NCI-H2081 treated with DMSO at 0.1 percent for 48 hours (cell line): ENCODE measurements around the gene FAXC.

Experiments
- DNase-seq: peaks from one replicate; lab custom pipeline; 2025; lab: John Stamatoyannopoulos, UW

The FAXC gene

GRCh38 chr6:99349171-99350141 lies at the start of gene FAXC:
FAXC (minus strand) TSS chr6:99349674; CDS start chr6:99349372, 302 bp downstream.
- no peak for DNase-seq

- no peak for DNase-seq
Observed at GRCh38 chr6:99397287-99397686, 47.8 kb upstream of the FAXC start.

- DNase-seq: no peak
Observed at GRCh38 chr6:99393698-99394531, 44.4 kb upstream of the FAXC start, which contains the start of gene COQ3. COQ3 (minus strand) TSS chr6:99394195; CDS start chr6:99394179, 16 bp downstream.

DNA sequence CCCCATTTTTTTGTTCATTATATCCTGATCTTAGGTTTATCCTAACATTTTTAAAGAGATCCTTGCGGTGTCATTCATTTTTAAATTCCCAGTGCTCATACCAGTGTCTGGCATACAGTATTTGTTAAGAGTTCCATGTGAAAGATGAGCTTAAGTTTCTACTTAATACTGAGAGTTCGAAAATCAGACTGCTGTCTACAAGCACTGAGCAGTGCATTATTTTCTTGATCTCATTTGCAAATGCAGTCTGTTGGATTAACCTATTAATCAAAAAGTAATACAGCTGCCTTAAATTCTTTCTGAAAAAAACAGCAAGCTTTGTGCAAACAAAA lies 43.9 kb upstream of the FAXC start:
- no peak for DNase-seq

GRCh38 chr6:99390896-99391295 lies 41.4 kb upstream of the FAXC start:
- no peak for DNase-seq

- no peak for DNase-seq
Observed at GRCh38 chr6:99384507-99384906, 35.0 kb upstream of the FAXC start.

DNA sequence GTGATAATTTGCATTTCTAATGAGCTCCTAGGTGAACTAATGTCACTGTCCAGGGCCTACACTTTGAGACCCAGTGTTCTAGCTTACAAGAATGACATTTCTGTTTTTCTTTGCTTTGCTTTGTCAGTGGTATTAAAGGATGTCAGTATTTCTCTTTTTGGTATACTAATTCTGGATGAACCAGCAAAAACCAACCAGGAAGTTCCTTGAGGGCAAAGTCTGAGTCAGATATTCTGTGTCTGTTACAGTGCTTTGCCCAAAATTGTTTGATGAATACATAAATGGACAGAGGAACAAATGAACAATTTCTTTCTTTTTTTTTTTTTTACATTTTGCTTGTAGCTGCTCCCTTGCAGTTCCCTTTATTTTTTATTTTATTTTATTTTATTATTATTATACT lies 29.2 kb upstream of the FAXC start:
- no peak for DNase-seq

DNA sequence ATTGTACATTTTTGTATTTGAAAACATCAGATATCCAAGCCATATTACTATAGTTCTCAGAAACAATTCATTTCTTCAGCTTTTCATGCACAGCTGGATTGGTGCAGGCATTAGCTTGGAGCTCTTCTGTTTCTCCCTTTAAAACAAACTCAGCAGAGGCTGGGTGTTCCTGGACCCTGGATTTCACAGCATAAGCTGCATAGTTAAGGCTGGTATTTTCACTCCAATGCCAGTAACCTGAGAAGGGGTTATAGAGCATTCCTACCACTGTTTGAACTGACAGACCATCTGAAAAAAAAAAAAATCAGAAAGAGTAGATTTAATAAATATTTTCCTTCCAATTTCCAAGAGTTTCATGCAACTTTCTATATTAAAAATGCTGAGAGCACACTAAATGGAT lies 20.1 kb upstream of the FAXC start:
- DNase-seq: no peak

DNA sequence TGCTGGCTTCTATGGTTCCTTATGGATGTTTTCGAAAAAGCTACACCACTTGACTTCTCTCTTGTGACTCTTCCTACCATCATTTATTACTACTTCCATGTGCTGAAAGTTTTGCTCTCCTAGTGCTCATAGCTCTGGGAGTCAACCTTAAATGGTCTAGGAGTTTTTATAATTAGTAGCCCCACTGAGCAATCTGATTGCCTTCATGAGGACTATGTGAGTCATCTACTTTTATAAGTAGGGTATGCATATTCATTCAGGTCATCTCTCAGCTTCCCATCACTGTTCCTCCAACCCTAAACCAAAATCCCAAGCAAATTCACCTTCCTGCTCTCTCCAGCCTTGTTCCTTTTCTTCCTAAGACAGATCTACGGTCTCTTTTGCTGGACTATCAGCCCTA lies 17.4 kb upstream of the FAXC start:
- no peak for DNase-seq

DNA sequence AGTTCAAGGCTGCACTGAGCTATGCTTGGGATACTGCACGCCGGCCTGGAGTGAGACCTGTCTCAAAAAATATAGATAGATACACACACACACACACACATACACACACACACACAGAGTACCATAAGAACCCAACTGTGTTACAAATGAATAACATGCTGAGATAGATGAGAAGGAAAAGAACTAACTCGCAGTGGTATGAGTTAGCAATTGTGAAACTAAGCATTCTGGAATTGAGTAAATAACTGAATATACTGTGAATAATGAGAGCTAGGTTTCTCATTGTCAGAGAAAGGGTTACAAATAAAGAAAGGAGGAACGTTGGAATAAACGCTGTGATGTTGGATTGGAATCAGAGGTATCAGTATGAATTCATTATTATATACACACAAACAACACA lies 14.6 kb upstream of the FAXC start:
- DNase-seq: no peak

- DNase-seq: no peak
Observed at GRCh38 chr6:99362678-99363268, 13.3 kb upstream of the FAXC start.

DNA sequence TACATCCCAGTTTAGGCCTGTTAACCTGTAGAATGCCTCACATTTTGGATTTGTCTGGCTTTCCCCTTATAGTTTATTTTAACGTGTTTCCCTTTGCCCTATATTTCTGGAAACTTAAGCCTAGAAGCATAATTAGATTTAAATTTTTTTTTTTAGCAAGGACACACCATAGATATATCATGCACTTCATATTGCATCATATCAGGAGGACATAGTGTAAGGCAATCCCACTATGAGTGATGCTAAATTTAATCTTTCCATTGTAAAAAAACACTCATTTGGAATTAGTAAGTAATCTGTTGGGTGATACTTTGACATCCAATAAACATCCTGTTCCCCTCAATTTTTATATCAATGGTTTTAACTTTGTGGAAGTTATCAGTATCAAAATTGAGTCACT lies 10.3 kb upstream of the FAXC start:
- no peak for DNase-seq

GRCh38 chr6:99356641-99357040 lies 7.2 kb upstream of the FAXC start:
- no peak for DNase-seq

GRCh38 chr6:99354983-99355382 lies 5.5 kb upstream of the FAXC start:
- no peak for DNase-seq

GRCh38 chr6:99353126-99353525 lies 3.7 kb upstream of the FAXC start:
- DNase-seq: no peak

- no peak for DNase-seq
Observed at GRCh38 chr6:99350573-99350972, 1.1 kb upstream of the FAXC start.

DNA sequence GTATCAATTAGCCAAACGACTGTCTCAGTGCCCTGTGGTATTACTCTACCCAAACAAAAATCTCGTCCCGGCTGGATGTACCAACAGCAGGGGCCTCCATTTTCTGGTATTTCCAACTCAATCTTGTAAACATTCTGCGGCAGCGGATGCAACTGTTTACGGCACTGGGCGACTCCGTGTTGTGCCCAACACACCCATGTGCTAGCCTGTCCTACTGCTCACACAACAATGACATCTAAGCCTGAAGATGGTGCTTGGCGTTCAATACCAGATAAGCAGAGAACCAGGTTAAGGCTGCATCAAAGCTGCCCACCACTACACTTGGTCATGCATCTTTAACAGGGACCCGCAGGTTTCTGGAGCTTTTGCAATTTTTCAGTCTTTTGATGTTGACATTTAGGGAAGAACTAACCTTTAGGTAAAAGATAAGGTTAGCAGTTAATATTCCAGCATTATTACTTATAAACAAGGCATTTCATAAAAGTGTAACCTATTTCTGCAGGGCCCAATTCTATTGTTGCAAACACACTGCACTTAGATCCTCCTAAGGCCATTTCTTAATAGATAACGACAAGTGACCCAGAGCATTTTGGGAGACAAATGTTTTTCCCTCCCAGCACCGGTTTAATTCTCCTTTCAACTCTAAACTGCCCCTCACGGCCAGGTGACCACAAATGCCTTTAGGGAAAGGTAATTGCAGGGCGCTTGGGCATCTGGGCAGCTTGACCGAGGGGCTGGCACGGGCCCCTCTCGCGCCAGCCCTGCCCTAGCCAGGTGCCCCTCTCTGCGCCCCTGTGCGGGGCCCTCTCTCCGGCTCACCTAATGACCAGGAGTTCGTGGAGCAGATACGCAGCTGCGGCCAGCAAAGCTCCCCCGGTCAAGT lies 945 bp downstream of the FAXC start:
- DNase-seq: no peak

DNA sequence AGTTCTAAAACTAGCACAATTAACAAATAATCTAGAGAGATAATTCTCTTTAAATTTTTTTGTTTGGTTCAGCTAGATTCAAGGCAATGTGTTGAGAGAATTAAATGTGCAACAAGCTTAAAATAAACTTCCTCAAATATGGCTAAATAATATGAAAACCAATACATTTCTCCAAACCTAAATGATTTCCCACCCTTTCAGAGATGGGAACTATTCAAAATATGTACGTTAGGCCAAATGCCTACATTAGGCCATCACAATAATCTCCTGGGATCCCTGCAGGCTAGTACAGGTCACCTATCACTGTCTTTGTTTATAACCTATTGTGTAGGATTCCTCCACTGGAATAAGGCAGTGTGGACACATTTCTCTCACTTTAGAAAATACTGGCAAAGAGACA lies 1.7 kb downstream of the FAXC start:
- no peak for DNase-seq

DNA sequence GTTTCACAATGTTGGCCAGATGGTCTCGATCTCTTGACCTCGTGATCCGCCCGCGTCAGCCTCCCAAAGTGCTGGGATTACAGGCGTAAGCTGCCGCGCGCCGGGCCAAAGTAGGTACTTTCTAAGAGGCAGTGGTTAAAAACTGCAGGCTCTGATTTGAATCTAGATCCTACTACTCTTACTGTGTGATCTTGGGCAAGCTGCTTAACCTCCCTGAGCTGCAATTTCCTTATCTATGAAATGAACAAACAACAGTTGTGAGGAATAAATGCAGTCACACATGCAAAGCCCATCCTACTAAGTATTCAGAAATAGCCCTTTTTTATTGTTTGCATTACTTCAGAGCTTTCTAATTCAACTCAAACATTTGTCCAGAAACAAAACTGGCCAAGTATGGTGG lies 2.9 kb downstream of the FAXC start:
- no peak for DNase-seq

GRCh38 chr6:99345164-99345563 lies 4.3 kb downstream of the FAXC start:
- no peak for DNase-seq

DNA sequence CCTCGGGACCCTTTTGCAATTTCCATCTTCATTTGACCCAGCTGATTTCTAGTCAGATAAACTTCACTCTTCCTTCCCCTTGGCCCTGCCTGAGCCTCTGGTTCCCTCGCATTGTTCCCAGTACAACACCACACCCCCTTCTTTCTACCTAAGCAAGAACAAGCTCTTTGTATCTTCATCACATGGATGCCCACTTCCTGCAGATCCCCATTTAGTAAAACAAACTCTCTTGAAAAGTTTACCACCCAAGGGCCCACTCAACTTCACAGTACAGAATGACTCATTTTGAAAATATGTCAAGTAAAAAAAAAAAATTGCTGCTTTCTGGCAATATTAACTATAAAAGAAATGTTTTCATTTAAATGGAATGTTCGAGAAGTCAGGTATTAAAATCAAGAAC lies 5.2 kb downstream of the FAXC start:
- no peak for DNase-seq
